ENCODE results near the gene ARL15. TPM values are rescaled to one million over a fixed set of nuclear protein-coding genes. Genes with fewer than 3 reads are reported as not detected.

ARL15 gene
- total and polyA plus RNA-seq, 4 donors = 5.0 to 24.8 (median 13.3) TPM

DNA sequence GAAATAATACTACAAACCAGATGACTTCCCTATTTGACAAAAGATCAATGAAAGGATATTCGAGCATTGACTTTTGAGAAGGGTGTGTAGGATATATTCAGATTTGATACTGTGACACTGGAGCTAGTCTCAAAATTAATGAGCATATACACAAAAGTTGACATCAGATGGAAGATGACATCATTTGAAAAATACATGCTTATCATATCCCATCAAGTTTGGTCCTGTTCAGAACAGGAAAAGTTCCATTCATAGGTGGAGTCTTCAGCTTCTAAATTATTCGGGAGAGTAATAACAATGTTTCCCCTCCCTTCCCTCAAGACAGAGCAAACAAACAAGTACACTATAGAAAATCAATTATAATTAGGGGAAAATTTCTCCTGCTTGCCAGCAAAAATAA, 401.6 kb downstream of the ARL15 start (continued):
- no peak for TF ChIP-seq REST (IDR thresholded peaks at IDR 0.05)
- TF ChIP-seq ATF3 (IDR thresholded peaks at IDR 0.05) = no peak
- no peak for TF ChIP-seq FOXA2 (IDR thresholded peaks at IDR 0.05)
- TF ChIP-seq, protein P1, sequence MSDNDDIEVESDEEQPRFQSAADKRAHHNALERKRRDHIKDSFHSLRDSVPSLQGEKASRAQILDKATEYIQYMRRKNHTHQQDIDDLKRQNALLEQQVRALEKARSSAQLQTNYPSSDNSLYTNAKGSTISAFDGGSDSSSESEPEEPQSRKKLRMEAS (IDR thresholded peaks at IDR 0.05) = no peak
- TF ChIP-seq HNF4A (conservative IDR thresholded peaks at IDR 0.05) = no peak
- TF ChIP-seq RAD21 (IDR thresholded peaks at IDR 0.05) = no peak
- no peak for TF ChIP-seq RXRA (IDR thresholded peaks at IDR 0.05)

- DNase-seq (ENCODE audit: low spot score) = no peak
- Histone ChIP-seq H3K36me3 (ENCODE audit: control insufficient read depth in 4 of 4, insufficient read depth in 3 of 4, low read depth in 1 of 4, low read length in 3 of 4) (no peaks in the 10 kb centered on the region), H3K27ac (ENCODE audit: low read depth in 1 of 2, low read length in 2 of 2) (no peak overlapping the region), H3K9ac (ENCODE audit: low read depth in 1 of 2, low read length in 2 of 2) (no peak overlapping the region), H3K27me3 (ENCODE audit: control insufficient read depth in 4 of 4, insufficient read depth in 4 of 4, low read length in 3 of 4) (no peaks in the 10 kb centered on the region), H3K9me3 (ENCODE audit: control insufficient read depth in 4 of 4, low read length in 3 of 4) (no peaks in the 10 kb centered on the region), H3K4me3 (ENCODE audit: low read depth in 1 of 3, low read length in 3 of 3) (no peak overlapping the region), H3K4me1 (ENCODE audit: control insufficient read depth in 4 of 4, insufficient read depth in 4 of 4, low read length in 3 of 4) (no peaks in the 10 kb centered on the region)
- TF ChIP-seq HNF4A (conservative IDR thresholded peaks at IDR 0.05) = no peak
- TF ChIP-seq RXRA (IDR thresholded peaks at IDR 0.05) = no peak
- TF ChIP-seq REST (IDR thresholded peaks at IDR 0.05) = no peak
- no peak for TF ChIP-seq TAF1 (conservative IDR thresholded peaks at IDR 0.05)
- TF ChIP-seq ZBTB33 (IDR thresholded peaks at IDR 0.05) = no peak
- TF ChIP-seq EGR1 (IDR thresholded peaks at IDR 0.05; ENCODE audit: low read depth in 2 of 2) = no peak
- WGBS = 97% methylated on average over 3 of the region's 3 CpGs
Observed at GRCh38 chr5:53907827-53908226, 402.5 kb downstream of the ARL15 start.

DNA sequence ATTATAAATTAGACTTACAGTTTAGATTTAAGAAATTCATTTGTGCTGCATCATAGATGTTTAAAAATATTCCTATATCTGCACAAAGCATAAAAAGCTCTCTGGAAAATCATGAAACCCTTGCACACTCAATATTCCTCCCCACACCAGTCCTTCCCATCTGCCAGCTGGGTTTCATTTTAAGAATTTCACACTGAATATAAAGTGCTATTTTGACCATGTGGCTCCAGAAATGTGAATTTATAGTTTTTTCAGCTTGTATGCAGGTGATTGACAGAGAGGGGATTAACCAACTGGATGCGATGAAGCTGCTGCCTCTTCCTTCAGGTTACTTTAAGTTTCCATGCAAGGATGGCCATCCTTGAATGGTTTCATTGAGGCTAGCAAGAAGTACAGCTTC, 403.6 kb downstream of the ARL15 start:
- no peak for TF ChIP-seq EGR1 (IDR thresholded peaks at IDR 0.05; ENCODE audit: low read depth in 2 of 2)
- no peak for TF ChIP-seq YY1 (IDR thresholded peaks at IDR 0.05)
- TF ChIP-seq RXRA (IDR thresholded peaks at IDR 0.05) = no peak
- no peak for TF ChIP-seq RAD21 (IDR thresholded peaks at IDR 0.05)
- TF ChIP-seq GABPA (IDR thresholded peaks at IDR 0.05 in 1 of 2, conservative IDR thresholded peaks at IDR 0.05 in 1 of 2) = no peak
- no peak for TF ChIP-seq FOXA1 (IDR thresholded peaks at IDR 0.05)
- TF ChIP-seq SP1 (IDR thresholded peaks at IDR 0.05) = no peak

More for the DNA sequence above, 403.6 kb downstream of the ARL15 start:
- H3K27ac ChIP-seq (ENCODE audit: low read depth in 1 of 2, low read length in 2 of 2) = no peak overlapping the region
- no peak overlapping the region for H3K9ac ChIP-seq (ENCODE audit: low read depth in 1 of 2, low read length in 2 of 2)
- 98% methylated on average over 1 of the region's 1 CpG for WGBS
- no peak overlapping the region for H3K4me3 ChIP-seq (ENCODE audit: low read depth in 1 of 3, low read length in 3 of 3)
- no peaks in the 10 kb centered on the region for H3K9me3 ChIP-seq (ENCODE audit: control insufficient read depth in 4 of 4, low read length in 3 of 4)
- H3K36me3 ChIP-seq (ENCODE audit: control insufficient read depth in 4 of 4, insufficient read depth in 3 of 4, low read depth in 1 of 4, low read length in 3 of 4) = no peaks in the 10 kb centered on the region
- DNase-seq (ENCODE audit: low spot score) = no peak
- H3K27me3 ChIP-seq (ENCODE audit: control insufficient read depth in 4 of 4, insufficient read depth in 4 of 4, low read length in 3 of 4) = no peaks in the 10 kb centered on the region
- no peaks in the 10 kb centered on the region for H3K4me1 ChIP-seq (ENCODE audit: control insufficient read depth in 4 of 4, insufficient read depth in 4 of 4, low read length in 3 of 4)

Measured in liver (tissue), 9 donors.